Mesothelial cell of epicardium (in vitro differentiated cells): ENCODE results near the gene FHIT. TPM values are rescaled to one million over a fixed set of nuclear protein-coding genes. Genes with fewer than 3 reads are reported as not detected.

Experiments used
- DNase-seq, 2 experiments: peaks; one replicate each; pipeline ENCODE4 v3.0.0; 2021; ENCODE audit warnings: low spot score in 2 of 2; ENCODE audit not compliant: unreplicated experiment in 2 of 2
- H3K27ac Mint-ChIP-seq: 2 replicates; pipeline ENCODE4 v1.8.0; 2021; ENCODE audit warnings: mixed read lengths
- H3K27me3 Mint-ChIP-seq: 2 replicates; pipeline ENCODE4 v1.8.0; 2021; ENCODE audit warnings: low read depth, mixed read lengths
- H3K36me3 Mint-ChIP-seq: 2 replicates; pipeline ENCODE4 v1.8.0; 2021; ENCODE audit warnings: mixed read lengths
- H3K4me1 Mint-ChIP-seq: 2 replicates; pipeline ENCODE4 v1.8.0; 2021; ENCODE audit warnings: mixed read lengths
- H3K4me3 Mint-ChIP-seq: 2 replicates; pipeline ENCODE4 v1.8.0; 2021; ENCODE audit warnings: mild to moderate bottlenecking, moderate library complexity, mixed read lengths
- H3K9me3 Mint-ChIP-seq: 2 replicates; pipeline ENCODE4 v1.8.0; 2021; ENCODE audit warnings: mixed read lengths
- CTCF ChIP-seq: fragments of 200-600 bp; sonication (generic); IDR thresholded peaks from one replicate; pipeline ENCODE4 v1.5.0; 2021; ENCODE audit warnings: antibody characterized with exemption; ENCODE audit not compliant: unreplicated experiment
- total RNA-seq: library from RNA; stranded (reverse); gene quantifications from 3 replicates; pipeline ENCODE4 v1.2.1, GENCODE V29; 2021

The FHIT gene
- total RNA-seq, 1 donor from 2014 or later: 10.7 TPM

- H3K27ac Mint-ChIP-seq: no peak overlapping the region
- H3K27me3 Mint-ChIP-seq: no peaks in the 10 kb centered on the region
- DNase-seq: no peak
- H3K36me3 Mint-ChIP-seq: peaks cover 8% of the 10 kb centered on the region
- H3K4me1 Mint-ChIP-seq: no peaks in the 10 kb centered on the region
- H3K9me3 Mint-ChIP-seq: peaks cover 17% of the 10 kb centered on the region
- no peak for TF ChIP-seq CTCF
- H3K4me3 Mint-ChIP-seq: no peak overlapping the region
These were observed 134.0 kb downstream of the FHIT start for GRCh38 chr3:61117045-61117898.

GRCh38 chr3:61114316-61114953, 136.8 kb downstream of the FHIT start:
- H3K36me3 Mint-ChIP-seq: no peaks in the 10 kb centered on the region
- H3K27me3 Mint-ChIP-seq: no peaks in the 10 kb centered on the region
- no peak overlapping the region for H3K4me3 Mint-ChIP-seq
- TF ChIP-seq CTCF: no peak
- H3K27ac Mint-ChIP-seq: no peak overlapping the region
- H3K9me3 Mint-ChIP-seq: no peaks in the 10 kb centered on the region
- no peaks in the 10 kb centered on the region for H3K4me1 Mint-ChIP-seq
- DNase-seq: no peak

- H3K4me3 Mint-ChIP-seq: no peak overlapping the region
- H3K36me3 Mint-ChIP-seq: no peaks in the 10 kb centered on the region
- H3K27ac Mint-ChIP-seq: no peak overlapping the region
- no peak for DNase-seq
- no peak for TF ChIP-seq CTCF
- no peaks in the 10 kb centered on the region for H3K27me3 Mint-ChIP-seq
- H3K4me1 Mint-ChIP-seq: no peaks in the 10 kb centered on the region
- no peaks in the 10 kb centered on the region for H3K9me3 Mint-ChIP-seq
These were observed 139.4 kb downstream of the FHIT start for GRCh38 chr3:61111825-61112224.

- no peak overlapping the region for H3K4me3 Mint-ChIP-seq
- no peak overlapping the region for H3K27ac Mint-ChIP-seq
- no peak for TF ChIP-seq CTCF
- no peaks in the 10 kb centered on the region for H3K4me1 Mint-ChIP-seq
- H3K36me3 Mint-ChIP-seq: no peaks in the 10 kb centered on the region
- no peaks in the 10 kb centered on the region for H3K9me3 Mint-ChIP-seq
- H3K27me3 Mint-ChIP-seq: no peaks in the 10 kb centered on the region
- DNase-seq: no peak
These were observed 140.7 kb downstream of the FHIT start for GRCh38 chr3:61110576-61110975.

- Mint-ChIP-seq H3K4me1 (no peaks in the 10 kb centered on the region), H3K27me3 (no peaks in the 10 kb centered on the region), H3K4me3 (no peak overlapping the region), H3K27ac (no peak overlapping the region), H3K36me3 (no peaks in the 10 kb centered on the region), H3K9me3 (peaks cover 15% of the 10 kb centered on the region)
- DNase-seq: no peak
- TF ChIP-seq CTCF: no peak
These were observed 142.8 kb downstream of the FHIT start for GRCh38 chr3:61108247-61109019.
